ENCODE measurements around the gene NR5A1. TPM values are rescaled to one million over a fixed set of nuclear protein-coding genes. Genes with fewer than 3 reads are reported as not detected.
A peak's percentile ranks its signal among the peaks of the same experiment; 100 is the strongest.

Gene NR5A1
- total RNA-seq, 1 experiment from 2014 or later: 0.09 TPM

DNA sequence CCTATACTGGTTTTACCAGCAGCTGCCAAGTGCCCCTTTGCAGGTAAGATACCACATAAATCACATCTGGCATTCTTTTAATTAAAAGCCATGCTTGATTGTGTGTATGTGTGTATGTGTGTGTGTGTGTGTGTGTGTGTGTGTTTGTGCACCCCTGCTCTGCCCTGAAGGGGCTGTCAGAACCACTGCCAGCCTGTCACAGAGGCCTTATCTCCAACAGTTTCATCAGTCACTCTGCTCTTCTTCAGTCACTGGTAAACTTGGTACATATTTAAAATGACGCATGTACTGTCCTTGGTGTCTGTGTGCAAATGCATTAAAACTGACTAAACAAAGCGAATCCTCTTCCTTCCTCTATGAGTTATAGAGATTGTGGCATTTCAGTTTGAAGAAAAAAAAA is 19.0 kb upstream of the NR5A1 start:
- ChIA-PET POLR2A (no interaction called here), CTCF (no interaction called here)
- Histone ChIP-seq H3K4me1 (no peaks in the 10 kb centered on the region), H3K36me3 (ENCODE audit: control insufficient read depth, insufficient read depth, low read length) (no peaks in the 10 kb centered on the region), H3K27me3 (replicated peaks; ENCODE audit: control insufficient read depth, insufficient read depth, low read length) (no peaks in the 10 kb centered on the region), H3K4me3 (ENCODE audit: low read depth, low read length) (no peak overlapping the region), H3K9me3 (no peaks in the 10 kb centered on the region)
- intact Hi-C loops (cut with micrococcal nuclease; ENCODE audit: unreplicated experiment): no loop called here
- no peaks in the 10 kb centered on the region for H3K4me1 Mint-ChIP-seq (ENCODE audit: low read depth, unreplicated experiment)
- H3K36me3 Mint-ChIP-seq (ENCODE audit: insufficient read depth, unreplicated experiment): peaks cover 11% of the 10 kb centered on the region
- H3K27me3 Mint-ChIP-seq (ENCODE audit: insufficient read depth, unreplicated experiment): no peaks in the 10 kb centered on the region
- DNase-seq: no peak
- no peak overlapping the region for H3K4me3 Mint-ChIP-seq (ENCODE audit: unreplicated experiment)
- H3K27ac Mint-ChIP-seq (ENCODE audit: unreplicated experiment): no peak overlapping the region
- H3K9me3 Mint-ChIP-seq (ENCODE audit: unreplicated experiment): no peaks in the 10 kb centered on the region
- TF ChIP-seq, protein P1, sequence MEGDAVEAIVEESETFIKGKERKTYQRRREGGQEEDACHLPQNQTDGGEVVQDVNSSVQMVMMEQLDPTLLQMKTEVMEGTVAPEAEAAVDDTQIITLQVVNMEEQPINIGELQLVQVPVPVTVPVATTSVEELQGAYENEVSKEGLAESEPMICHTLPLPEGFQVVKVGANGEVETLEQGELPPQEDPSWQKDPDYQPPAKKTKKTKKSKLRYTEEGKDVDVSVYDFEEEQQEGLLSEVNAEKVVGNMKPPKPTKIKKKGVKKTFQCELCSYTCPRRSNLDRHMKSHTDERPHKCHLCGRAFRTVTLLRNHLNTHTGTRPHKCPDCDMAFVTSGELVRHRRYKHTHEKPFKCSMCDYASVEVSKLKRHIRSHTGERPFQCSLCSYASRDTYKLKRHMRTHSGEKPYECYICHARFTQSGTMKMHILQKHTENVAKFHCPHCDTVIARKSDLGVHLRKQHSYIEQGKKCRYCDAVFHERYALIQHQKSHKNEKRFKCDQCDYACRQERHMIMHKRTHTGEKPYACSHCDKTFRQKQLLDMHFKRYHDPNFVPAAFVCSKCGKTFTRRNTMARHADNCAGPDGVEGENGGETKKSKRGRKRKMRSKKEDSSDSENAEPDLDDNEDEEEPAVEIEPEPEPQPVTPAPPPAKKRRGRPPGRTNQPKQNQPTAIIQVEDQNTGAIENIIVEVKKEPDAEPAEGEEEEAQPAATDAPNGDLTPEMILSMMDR (IDR thresholded peaks at IDR 0.05; ENCODE audit: insufficient read depth in 1 of 2, low read depth in 1 of 2, low read length in 1 of 2, severe bottlenecking in 1 of 2, unreplicated experiment in 1 of 2): no peak
- no TSS peak for BruUV-seq (replicated peaks)

DNA sequence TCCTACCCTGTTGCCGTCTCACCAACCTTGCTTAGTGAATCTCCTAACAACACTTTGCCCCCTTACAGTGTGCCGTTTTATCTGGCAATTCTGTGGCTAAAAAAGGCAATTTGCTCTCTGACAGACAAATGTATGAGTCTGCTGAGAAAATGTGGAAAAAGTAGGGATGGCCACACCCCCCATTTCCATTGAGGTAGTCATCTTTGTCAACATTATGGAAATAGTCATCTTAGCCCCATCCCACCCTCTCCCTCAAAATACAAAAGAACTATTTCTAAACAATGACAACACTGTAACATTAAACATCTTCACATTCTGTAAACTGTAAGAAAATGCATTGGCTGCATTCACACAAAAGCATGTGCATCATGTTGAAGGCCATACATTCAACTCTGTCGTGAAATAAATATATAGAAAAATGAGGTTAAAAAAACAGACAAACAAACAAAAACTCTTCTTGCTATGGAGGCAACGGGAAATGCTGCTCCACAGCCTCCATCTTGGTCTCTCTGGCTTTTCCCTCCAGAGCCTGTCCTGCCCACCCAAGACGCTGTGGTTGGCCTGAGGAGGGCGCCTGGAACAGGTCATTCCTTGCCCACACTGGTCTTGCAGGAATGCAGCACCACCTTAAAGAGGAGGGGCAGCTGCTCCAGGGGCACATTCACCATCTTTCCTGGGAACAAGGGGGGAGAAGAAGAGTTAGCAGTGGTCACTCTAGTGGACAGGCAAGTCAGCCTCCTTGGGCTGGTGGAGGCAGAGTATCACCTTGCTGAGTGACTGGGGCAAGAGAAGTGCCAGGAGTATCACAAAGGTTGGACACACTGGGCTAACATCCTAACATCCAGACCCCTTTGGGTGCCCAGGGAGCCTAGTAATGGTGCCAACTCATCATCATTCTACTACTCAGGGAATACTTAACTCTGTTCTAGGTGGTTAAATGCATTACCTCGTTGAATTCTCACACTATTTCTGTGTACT is 15.2 kb upstream of the NR5A1 start:
- no peaks in the 10 kb centered on the region for H3K9me3 ChIP-seq
- H3K27me3 Mint-ChIP-seq (ENCODE audit: insufficient read depth, unreplicated experiment): no peaks in the 10 kb centered on the region
- H3K4me3 ChIP-seq (ENCODE audit: low read depth, low read length): no peak overlapping the region
- H3K4me3 Mint-ChIP-seq (ENCODE audit: unreplicated experiment): no peak overlapping the region
- H3K36me3 Mint-ChIP-seq (ENCODE audit: insufficient read depth, unreplicated experiment): peaks cover 12% of the 10 kb centered on the region
- BruUV-seq (replicated peaks): no TSS peak
- no peak overlapping the region for H3K27ac Mint-ChIP-seq (ENCODE audit: unreplicated experiment)
- peaks cover 13% of the 10 kb centered on the region for H3K4me1 Mint-ChIP-seq (ENCODE audit: low read depth, unreplicated experiment)
- H3K9me3 Mint-ChIP-seq (ENCODE audit: unreplicated experiment): no peaks in the 10 kb centered on the region
- no peaks in the 10 kb centered on the region for H3K27me3 ChIP-seq (replicated peaks; ENCODE audit: control insufficient read depth, insufficient read depth, low read length)
- ChIA-PET CTCF (interaction anchor here (0.6 kb wide), 1 partner anchor 202 kb away, joined by 7 read pairs; no protein-coding TSS in a partner anchor), POLR2A (no interaction called here)
- peak in 1 of 2 experiments; percentile 45 for DNase-seq
- no peaks in the 10 kb centered on the region; the same call in none of the 2 replicates for H3K4me1 ChIP-seq
- H3K36me3 ChIP-seq (ENCODE audit: control insufficient read depth, insufficient read depth, low read length): no peaks in the 10 kb centered on the region; the same call in 1 of the 2 replicates
- TF ChIP-seq, protein P1 (IDR thresholded peaks at IDR 0.05; ENCODE audit: insufficient read depth in 1 of 2, low read depth in 1 of 2, low read length in 1 of 2, severe bottlenecking in 1 of 2, unreplicated experiment in 1 of 2): peak; percentile 13 to 27
- intact Hi-C loops (cut with micrococcal nuclease; ENCODE audit: unreplicated experiment): no loop called here

DNA sequence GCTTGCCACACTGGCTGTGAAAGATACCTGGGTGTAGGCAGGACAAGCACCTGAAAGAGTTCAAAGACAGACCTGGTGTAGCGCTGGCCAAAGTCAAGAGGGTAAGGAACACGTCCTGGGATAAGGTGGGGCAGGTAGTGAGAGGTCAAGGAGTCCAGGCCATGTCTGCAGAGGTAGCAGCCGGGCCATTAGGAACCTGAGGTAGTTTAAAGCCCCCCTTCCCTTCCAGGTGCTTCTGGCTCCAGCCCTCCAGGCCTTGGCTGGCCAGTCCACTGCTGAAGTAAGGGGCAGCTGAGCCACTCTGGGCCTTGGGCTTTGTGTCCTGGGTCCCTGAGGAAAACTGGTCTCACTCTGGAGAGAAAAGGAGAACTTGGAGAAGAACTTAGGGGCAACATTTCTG is 13.9 kb upstream of the NR5A1 start:
- Mint-ChIP-seq H3K4me1 (ENCODE audit: low read depth, unreplicated experiment) (peaks cover 13% of the 10 kb centered on the region), H3K36me3 (ENCODE audit: insufficient read depth, unreplicated experiment) (peaks cover 18% of the 10 kb centered on the region), H3K4me3 (ENCODE audit: unreplicated experiment) (no peak overlapping the region), H3K27me3 (ENCODE audit: insufficient read depth, unreplicated experiment) (no peaks in the 10 kb centered on the region), H3K27ac (ENCODE audit: unreplicated experiment) (peak overlapping the region; percentile 45), H3K9me3 (ENCODE audit: unreplicated experiment) (no peaks in the 10 kb centered on the region)
- TF ChIP-seq, protein P1 (IDR thresholded peaks at IDR 0.05; ENCODE audit: insufficient read depth in 1 of 2, low read depth in 1 of 2, low read length in 1 of 2, severe bottlenecking in 1 of 2, unreplicated experiment in 1 of 2): no peak
- no peak overlapping the region for H3K4me3 ChIP-seq (ENCODE audit: low read depth, low read length)
- H3K27me3 ChIP-seq (replicated peaks; ENCODE audit: control insufficient read depth, insufficient read depth, low read length): no peaks in the 10 kb centered on the region
- no peaks in the 10 kb centered on the region for H3K9me3 ChIP-seq
- ChIA-PET POLR2A (no interaction called here), CTCF (no interaction called here)
- BruUV-seq (replicated peaks): no TSS peak
- H3K4me1 ChIP-seq: no peaks in the 10 kb centered on the region; the same call in none of the 2 replicates
- intact Hi-C loops (cut with micrococcal nuclease; ENCODE audit: unreplicated experiment): no loop called here
- DNase-seq: no peak
- no peaks in the 10 kb centered on the region; the same call in 1 of the 2 replicates for H3K36me3 ChIP-seq (ENCODE audit: control insufficient read depth, insufficient read depth, low read length)

Measured in Caco-2 (cell line).